Esophagus (tissue), 2 donors: ENCODE data around the gene ZP4. TPM values are rescaled to one million over a fixed set of nuclear protein-coding genes. Genes with fewer than 3 reads are reported as not detected.

ENCODE experiments used
- H3K27ac ChIP-seq, 2 donors: one replicate each; pipeline ENCODE4 v1.5.1; 2013; ENCODE audit warnings: low read depth in 2 of 2, mild to moderate bottlenecking in 2 of 2, inconsistent platforms in 1 of 2, low read length in 1 of 2, moderate library complexity in 1 of 2
- H3K27me3 ChIP-seq, 2 donors: one replicate each; pipeline ENCODE4 v1.6.1; 2013; ENCODE audit warnings: low read length in 2 of 2, control low read depth in 1 of 2, mild to moderate bottlenecking in 1 of 2; ENCODE audit not compliant: insufficient read depth in 2 of 2, control insufficient read depth in 1 of 2
- H3K36me3 ChIP-seq, 2 donors: one replicate each; pipeline ENCODE4 v1.6.1; 2013; ENCODE audit warnings: low read length in 1 of 2; ENCODE audit not compliant: control insufficient read depth in 2 of 2, insufficient read depth in 2 of 2
- H3K4me1 ChIP-seq, 2 donors: one replicate each; pipeline ENCODE4 v1.6.1; 2013; ENCODE audit warnings: low read length in 1 of 2; ENCODE audit not compliant: control insufficient read depth in 2 of 2, insufficient read depth in 2 of 2
- H3K4me3 ChIP-seq, 2 donors: one replicate each; pipeline ENCODE4 v1.5.1; 2013; ENCODE audit warnings: low read length in 2 of 2, mild to moderate bottlenecking in 2 of 2, low read depth in 1 of 2, moderate library complexity in 1 of 2
- H3K9me3 ChIP-seq, 2 donors: one replicate each; pipeline ENCODE4 v1.6.1; 2013; ENCODE audit warnings: mild to moderate bottlenecking in 2 of 2, low read depth in 1 of 2, low read length in 1 of 2, moderate library complexity in 1 of 2; ENCODE audit not compliant: control insufficient read depth in 2 of 2, insufficient read depth in 1 of 2
- WGBS, 2 donors: extraction: QIAGEN DNeasy Blood & Tissue Kit; methylation state at CpG; one replicate each; pipeline ENCODE4 v1.1.7; 2013; 5-methylcytosine and 5-hydroxymethylcytosine counted together
- polyA plus RNA-seq, 2 donors: library from polyadenylated mRNA; stranded (reverse); fragments of 200-250 nt; gene quantifications; one replicate each; pipeline ENCODE4 v1.2.3, GENCODE V29; 2013
- donor health status: healthy with polysubstance abuse.
- donor health status: Bipolar disorder and iron deficiency.

ZP4 gene
- polyA plus RNA-seq, 2 donors: 0.06 TPM; not detected in 1

- WGBS, 2 donors: 52 to 61% methylated on average over 2 of the region's 2 CpGs
These were observed 6.5 kb downstream of the ZP4 start for GRCh38 chr1:237884237-237884636.

GRCh38 chr1:237879195-237879594 lies 11.5 kb downstream of the ZP4 start:
- H3K36me3 ChIP-seq: no peaks in the 10 kb centered on the region
- H3K4me3 ChIP-seq: no peak overlapping the region
- H3K9me3 ChIP-seq: no peaks in the 10 kb centered on the region
- H3K27me3 ChIP-seq: no peaks in the 10 kb centered on the region
- H3K27ac ChIP-seq: no peak overlapping the region
- no peaks in the 10 kb centered on the region for H3K4me1 ChIP-seq

More at GRCh38 chr1:237884237-237884636, 6.5 kb downstream of the ZP4 start:
- H3K27ac ChIP-seq: no peak overlapping the region
- H3K4me3 ChIP-seq: no peak overlapping the region
- H3K36me3 ChIP-seq: no peaks in the 10 kb centered on the region
- H3K27me3 ChIP-seq: no peaks in the 10 kb centered on the region
- no peaks in the 10 kb centered on the region for H3K9me3 ChIP-seq
- H3K4me1 ChIP-seq: peaks cover 0 to 2% of the 10 kb centered on the region in 2 donors

- Histone ChIP-seq H3K4me1 (peaks cover 0 to 2% of the 10 kb centered on the region in 2 donors), H3K36me3 (no peaks in the 10 kb centered on the region), H3K9me3 (no peaks in the 10 kb centered on the region), H3K27me3 (no peaks in the 10 kb centered on the region), H3K4me3 (no peak overlapping the region), H3K27ac (no peak overlapping the region)
- 50 to 52% methylated on average over 1 of the region's 1 CpG for whole genome bisulfite sequencing, 2 donors
These were observed 12.3 kb downstream of the ZP4 start for GRCh38 chr1:237878406-237878805.

GRCh38 chr1:237877631-237878030 lies 13.1 kb downstream of the ZP4 start:
- WGBS, 2 donors: 27 to 31% methylated on average over 4 of the region's 4 CpGs
- Histone ChIP-seq H3K4me3 (no peak overlapping the region), H3K27ac (no peak overlapping the region), H3K36me3 (no peaks in the 10 kb centered on the region), H3K9me3 (no peaks in the 10 kb centered on the region), H3K27me3 (no peaks in the 10 kb centered on the region), H3K4me1 (peaks cover 0 to 2% of the 10 kb centered on the region in 2 donors)

- Histone ChIP-seq H3K4me3 (no peak overlapping the region), H3K27me3 (no peaks in the 10 kb centered on the region), H3K9me3 (no peaks in the 10 kb centered on the region), H3K36me3 (no peaks in the 10 kb centered on the region), H3K27ac (no peak overlapping the region), H3K4me1 (peaks cover 0 to 2% of the 10 kb centered on the region in 2 donors)
- 86 to 91% methylated on average over 8 of the region's 8 CpGs for WGBS, 2 donors
These were observed 15.4 kb downstream of the ZP4 start for GRCh38 chr1:237875291-237875690.

GRCh38 chr1:237873487-237874211 lies 17.1 kb downstream of the ZP4 start:
- 61 to 71% methylated on average over 4 of the region's 4 CpGs for WGBS, 2 donors

GRCh38 chr1:237868817-237869600 lies 21.7 kb downstream of the ZP4 start:
- WGBS, 2 donors: 75 to 87% methylated on average over 4 of the region's 4 CpGs
- peaks cover 0 to 4% of the 10 kb centered on the region in 2 donors for H3K4me1 ChIP-seq
- H3K27ac ChIP-seq: no peak overlapping the region
- H3K36me3 ChIP-seq: no peaks in the 10 kb centered on the region
- H3K27me3 ChIP-seq: no peaks in the 10 kb centered on the region
- H3K9me3 ChIP-seq: no peaks in the 10 kb centered on the region
- no peak overlapping the region for H3K4me3 ChIP-seq

More at GRCh38 chr1:237873487-237874211, 17.1 kb downstream of the ZP4 start:
- H3K27me3 ChIP-seq: no peaks in the 10 kb centered on the region
- H3K36me3 ChIP-seq: no peaks in the 10 kb centered on the region
- H3K9me3 ChIP-seq: no peaks in the 10 kb centered on the region
- no peak overlapping the region for H3K27ac ChIP-seq
- no peak overlapping the region for H3K4me3 ChIP-seq
- H3K4me1 ChIP-seq: peaks cover 0 to 2% of the 10 kb centered on the region in 2 donors

- Histone ChIP-seq H3K27me3 (no peaks in the 10 kb centered on the region), H3K27ac (no peak overlapping the region), H3K4me3 (no peak overlapping the region), H3K4me1 (peaks cover 0 to 2% of the 10 kb centered on the region in 2 donors), H3K9me3 (no peaks in the 10 kb centered on the region), H3K36me3 (no peaks in the 10 kb centered on the region)
- 73 to 78% methylated on average over 1 of the region's 1 CpG for WGBS, 2 donors
These were observed 23.3 kb downstream of the ZP4 start for GRCh38 chr1:237867380-237867888.

- Histone ChIP-seq H3K36me3 (no peaks in the 10 kb centered on the region), H3K27ac (no peak overlapping the region), H3K27me3 (no peaks in the 10 kb centered on the region), H3K9me3 (no peaks in the 10 kb centered on the region), H3K4me1 (peaks cover 0 to 2% of the 10 kb centered on the region in 2 donors), H3K4me3 (no peak overlapping the region)
- 12 to 22% methylated on average over 25 of the region's 25 CpGs for WGBS, 2 donors
These were observed 26.1 kb downstream of the ZP4 start for GRCh38 chr1:237864338-237865244.
